HEK293T (cell line): ENCODE data around the gene CHD5.

Experiments used
- CTCF ChIA-PET: fragments of 350-600 bp; formaldehyde crosslinking; extraction: SDS; loops from one replicate; lab custom pipeline; 2021; ENCODE audit warnings: antibody characterized with exemption, inconsistent platforms; lab: Yijun Ruan, JAX
- POLR2A ChIA-PET: fragments of 350-600 bp; formaldehyde crosslinking; extraction: SDS; loops from one replicate; lab custom pipeline; 2020; ENCODE audit warnings: antibody characterized with exemption, inconsistent platforms; lab: Yijun Ruan, JAX
- DNase-seq: peaks from one replicate; pipeline ENCODE4 v3.0.0; 2012; ENCODE audit warnings: mixed read lengths; ENCODE audit errors: extremely low spot score
- ARNT ChIP-seq: fragments of 450-650 bp; IDR thresholded peaks from 2 replicates; pipeline ENCODE4 v1.6.1; 2017; ENCODE audit warnings: mild to moderate bottlenecking
- BHLHE40 ChIP-seq: fragments of 450-650 bp; IDR thresholded peaks from 2 replicates; pipeline ENCODE4 v1.6.1; 2016; ENCODE audit warnings: mild to moderate bottlenecking, moderate library complexity, borderline replicate concordance
- CTBP1 ChIP-seq: fragments of 450-650 bp; IDR thresholded peaks from 2 replicates; pipeline ENCODE4 v1.6.1; 2016; ENCODE audit warnings: borderline replicate concordance
- ELF4 ChIP-seq: fragments of 450-650 bp; IDR thresholded peaks from 2 replicates; pipeline ENCODE4 v1.6.1; 2017; ENCODE audit warnings: antibody characterized with exemption
- FOXA1 ChIP-seq: fragments of 450-650 bp; IDR thresholded peaks from 2 replicates; pipeline ENCODE4 v1.6.1; 2016; ENCODE audit warnings: mild to moderate bottlenecking
- FOXK2 ChIP-seq: fragments of 450-650 bp; IDR thresholded peaks from 2 replicates; pipeline ENCODE4 v1.6.1; 2016; ENCODE audit warnings: mild to moderate bottlenecking
- FOXM1 ChIP-seq: fragments of 450-650 bp; IDR thresholded peaks from 2 replicates; pipeline ENCODE4 v1.6.1; 2017; ENCODE audit warnings: mild to moderate bottlenecking, borderline replicate concordance
- HDGF ChIP-seq: fragments of 450-650 bp; IDR thresholded peaks from 2 replicates; pipeline ENCODE4 v1.6.1; 2017; ENCODE audit warnings: antibody characterized with exemption, borderline replicate concordance
- L3MBTL2 ChIP-seq: fragments of 450-650 bp; conservative IDR thresholded peaks from 2 replicates; pipeline ENCODE4 v1.6.1; 2016; ENCODE audit warnings: mild to moderate bottlenecking
- LEF1 ChIP-seq: fragments of 450-650 bp; IDR thresholded peaks from 2 replicates; pipeline ENCODE4 v1.6.1; 2017; ENCODE audit warnings: mild to moderate bottlenecking, borderline replicate concordance
- NFRKB ChIP-seq: fragments of 450-650 bp; IDR thresholded peaks from 2 replicates; pipeline ENCODE4 v1.6.1; 2016; ENCODE audit warnings: mild to moderate bottlenecking, moderate library complexity
- SP1 ChIP-seq: fragments of 450-650 bp; IDR thresholded peaks from 2 replicates; pipeline ENCODE4 v1.6.1; 2017
- SUZ12 ChIP-seq: fragments of 450-650 bp; IDR thresholded peaks from 2 replicates; pipeline ENCODE4 v1.6.1; 2016; ENCODE audit warnings: mild to moderate bottlenecking
- TARDBP ChIP-seq: fragments of 450-650 bp; IDR thresholded peaks from 2 replicates; pipeline ENCODE4 v1.6.1; 2016
- ZNF384 ChIP-seq: fragments of 450-650 bp; IDR thresholded peaks from 2 replicates; pipeline ENCODE4 v1.6.1; 2016
- TF ChIP-seq, protein P1 (sequence below): fragments of 450-650 bp; IDR thresholded peaks from 2 replicates; pipeline ENCODE4 v1.6.1; 2016

CHD5 gene

DNA sequence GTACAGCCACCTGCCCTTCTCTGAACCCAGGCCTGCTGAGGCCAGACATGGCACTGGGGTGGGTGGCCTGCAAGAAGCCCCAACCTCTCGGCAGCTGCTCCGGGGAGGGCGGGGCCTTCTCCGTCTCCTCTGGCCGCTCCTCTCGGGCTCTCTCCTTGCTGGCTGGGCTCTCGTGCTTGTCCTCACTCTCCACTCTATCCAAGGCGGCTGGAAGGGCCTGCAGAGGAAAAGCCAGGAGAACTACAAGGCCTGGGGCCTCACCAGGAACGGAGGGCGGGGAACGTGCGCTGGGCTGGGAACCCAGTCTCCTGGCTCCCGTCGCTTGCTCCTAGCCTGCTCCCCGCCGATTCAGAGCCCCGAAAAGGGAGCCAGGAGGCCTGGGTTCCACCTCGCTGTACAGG, 59.1 kb downstream of the CHD5 start:
- TF ChIP-seq BHLHE40: no peak
- no peak for TF ChIP-seq TARDBP
- no peak for TF ChIP-seq SUZ12
- TF ChIP-seq FOXK2: no peak
- no peak for TF ChIP-seq FOXM1
- TF ChIP-seq FOXA1: no peak
- no peak for TF ChIP-seq L3MBTL2
- no peak for TF ChIP-seq HDGF
- TF ChIP-seq CTBP1: no peak
- TF ChIP-seq, protein P1, sequence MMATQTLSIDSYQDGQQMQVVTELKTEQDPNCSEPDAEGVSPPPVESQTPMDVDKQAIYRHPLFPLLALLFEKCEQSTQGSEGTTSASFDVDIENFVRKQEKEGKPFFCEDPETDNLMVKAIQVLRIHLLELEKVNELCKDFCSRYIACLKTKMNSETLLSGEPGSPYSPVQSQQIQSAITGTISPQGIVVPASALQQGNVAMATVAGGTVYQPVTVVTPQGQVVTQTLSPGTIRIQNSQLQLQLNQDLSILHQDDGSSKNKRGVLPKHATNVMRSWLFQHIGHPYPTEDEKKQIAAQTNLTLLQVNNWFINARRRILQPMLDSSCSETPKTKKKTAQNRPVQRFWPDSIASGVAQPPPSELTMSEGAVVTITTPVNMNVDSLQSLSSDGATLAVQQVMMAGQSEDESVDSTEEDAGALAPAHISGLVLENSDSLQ: no peak
- TF ChIP-seq SP1: no peak
- no peak for TF ChIP-seq ZNF384
- no peak for TF ChIP-seq ARNT
- TF ChIP-seq NFRKB: no peak
- TF ChIP-seq ELF4: no peak
- no peak for TF ChIP-seq LEF1
- DNase-seq: no peak
- POLR2A ChIA-PET: no interaction called here
- CTCF ChIA-PET: interaction anchor here (0.6 kb wide), 1 partner anchor 369 kb away, joined by 4 read pairs; no protein-coding TSS in a partner anchor

DNA sequence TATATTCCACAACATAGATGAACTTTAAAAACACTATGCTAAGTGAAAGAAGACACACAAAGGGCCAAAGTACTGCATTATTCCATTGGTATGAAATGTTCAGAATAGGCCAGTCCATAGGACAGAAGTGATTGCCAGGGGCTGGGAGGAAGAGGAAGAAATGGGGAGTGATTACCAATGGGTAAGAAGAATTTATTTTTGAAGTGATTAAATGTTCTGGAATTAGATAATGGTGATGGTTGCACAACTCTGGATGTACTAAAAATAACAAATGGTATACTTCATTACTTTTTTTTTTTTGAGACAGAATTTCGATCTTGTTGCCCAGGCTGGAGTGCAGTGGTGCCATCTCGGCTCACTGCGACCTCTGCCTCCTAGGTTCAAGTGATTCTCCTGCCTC, 61.7 kb downstream of the CHD5 start:
- DNase-seq: no peak
- CTCF ChIA-PET: interaction anchor here (0.7 kb wide), 1 partner anchor 169 kb away, joined by 4 read pairs; no protein-coding TSS in a partner anchor
- TF ChIP-seq FOXM1 (no peak), NFRKB (no peak), SP1 (no peak), CTBP1 (no peak), ZNF384 (no peak), BHLHE40 (no peak), TARDBP (no peak), FOXA1 (no peak), FOXK2 (no peak), SUZ12 (no peak), HDGF (no peak), ELF4 (no peak), ARNT (no peak), LEF1 (no peak), L3MBTL2 (no peak)
- TF ChIP-seq, protein P1: no peak
- POLR2A ChIA-PET: no interaction called here

DNA sequence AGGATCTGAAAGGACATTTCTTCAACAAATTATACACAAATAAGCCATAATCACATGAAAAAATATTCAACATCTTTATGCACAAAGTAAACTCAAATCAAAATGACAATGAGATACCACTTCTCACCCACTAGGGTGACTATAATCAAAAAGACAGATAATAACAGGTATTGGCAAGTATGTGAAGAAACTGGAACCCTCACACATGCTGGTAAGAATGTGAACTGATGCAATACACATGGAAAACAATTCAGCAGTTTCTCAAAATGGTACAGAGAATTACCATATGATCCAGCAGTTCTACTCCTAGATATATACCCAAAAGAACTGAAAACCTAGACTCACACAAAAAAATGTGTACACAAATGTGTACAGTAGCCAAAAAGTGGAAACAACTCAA, 62.5 kb downstream of the CHD5 start:
- no peak for DNase-seq
- POLR2A ChIA-PET: no interaction called here
- TF ChIP-seq FOXA1 (no peak), SP1 (no peak), BHLHE40 (no peak), HDGF (no peak), FOXK2 (no peak), SUZ12 (no peak), L3MBTL2 (no peak), CTBP1 (no peak), ARNT (no peak), ELF4 (no peak)
- TF ChIP-seq, protein P1: no peak
- CTCF ChIA-PET: no interaction called here

DNA sequence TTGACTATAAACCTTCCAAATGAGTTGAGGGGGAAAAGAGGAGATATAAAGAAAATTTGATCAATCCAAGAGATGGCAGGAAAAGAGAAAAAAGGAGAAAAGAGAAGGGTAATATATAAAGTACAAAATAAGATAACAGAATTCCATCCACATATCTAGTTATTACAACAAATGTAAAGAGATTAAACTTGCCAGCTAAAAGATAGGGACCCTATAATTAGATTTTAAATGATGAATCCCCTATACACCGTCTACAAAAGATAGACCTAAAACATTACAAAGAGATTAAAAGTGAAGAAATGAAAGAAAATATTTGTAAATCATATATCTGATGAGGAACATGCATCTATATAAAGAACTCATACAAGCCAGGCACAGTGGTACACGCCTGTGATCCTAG, 63.1 kb downstream of the CHD5 start:
- TF ChIP-seq LEF1: no peak
- TF ChIP-seq ARNT: no peak
- TF ChIP-seq, protein P1: no peak
- TF ChIP-seq FOXK2: no peak
- no peak for TF ChIP-seq HDGF
- TF ChIP-seq CTBP1: no peak
- no peak for TF ChIP-seq FOXM1
- no peak for TF ChIP-seq SP1
- no peak for TF ChIP-seq FOXA1
- TF ChIP-seq ELF4: no peak
- no peak for TF ChIP-seq ZNF384
- no peak for DNase-seq
- ChIA-PET POLR2A (interaction anchor here (1.1 kb wide), 1 partner anchor 45 kb away, joined by 3 read pairs; no protein-coding TSS in a partner anchor), CTCF (no interaction called here)

DNA sequence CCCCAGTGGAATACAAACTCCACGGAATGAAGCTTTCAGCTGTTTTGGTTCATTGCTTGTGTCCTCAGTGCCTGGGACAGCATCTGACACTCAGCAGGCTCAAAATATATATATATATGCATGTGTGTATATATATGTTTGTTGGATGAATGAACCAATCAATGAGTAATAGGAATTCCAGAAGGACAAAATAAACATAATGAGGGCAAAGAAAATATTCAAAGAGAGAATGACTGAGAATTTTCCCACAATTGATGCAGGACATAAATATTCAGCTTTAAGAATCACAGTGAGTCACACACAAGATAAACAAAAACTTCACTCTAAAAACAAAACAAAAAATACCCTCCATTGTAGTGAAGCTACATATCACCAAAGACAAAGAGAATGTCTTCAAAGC, 64.0 kb downstream of the CHD5 start:
- ChIA-PET CTCF (no interaction called here), POLR2A (interaction anchor here (1.1 kb wide), 1 partner anchor 46 kb away, joined by 3 read pairs; no protein-coding TSS in a partner anchor)
- DNase-seq: no peak
- TF ChIP-seq SUZ12: no peak
- no peak for TF ChIP-seq FOXM1
- no peak for TF ChIP-seq ZNF384
- TF ChIP-seq SP1: no peak
- TF ChIP-seq HDGF: no peak
- no peak for TF ChIP-seq LEF1
- TF ChIP-seq FOXA1: no peak
- no peak for TF ChIP-seq ELF4
- no peak for TF ChIP-seq ARNT
